ENCODE measurements around the gene NADSYN1. TPM values are rescaled to one million over a fixed set of nuclear protein-coding genes. Genes with fewer than 3 reads are reported as not detected.

The NADSYN1 gene
- total RNA-seq, 1 donor from 2014 or later = 87.9 TPM

- no peaks in the 10 kb centered on the region for H3K4me1 ChIP-seq (ENCODE audit: insufficient read depth, low read length)
- Mint-ChIP-seq H3K9me3 (ENCODE audit: unreplicated experiment) (peaks cover 6% of the 10 kb centered on the region), H3K4me1 (ENCODE audit: low read depth, unreplicated experiment) (no peaks in the 10 kb centered on the region), H3K27ac (ENCODE audit: unreplicated experiment) (no peak overlapping the region), H3K27me3 (ENCODE audit: low read depth, unreplicated experiment) (no peaks in the 10 kb centered on the region), H3K4me3 (ENCODE audit: unreplicated experiment) (no peak overlapping the region), H3K36me3 (ENCODE audit: low read depth, unreplicated experiment) (peaks cover 21% of the 10 kb centered on the region)
- no peak overlapping the region for H2AFZ ChIP-seq (ENCODE audit: low read depth, low read length)
- no peaks in the 10 kb centered on the region for H4K20me1 ChIP-seq (ENCODE audit: insufficient read depth, low read length)
- no peak overlapping the region for H3K9ac ChIP-seq (ENCODE audit: low read length)
- no peak overlapping the region for H3K27ac ChIP-seq (ENCODE audit: low read depth, low read length)
- TF ChIP-seq, protein P1, sequence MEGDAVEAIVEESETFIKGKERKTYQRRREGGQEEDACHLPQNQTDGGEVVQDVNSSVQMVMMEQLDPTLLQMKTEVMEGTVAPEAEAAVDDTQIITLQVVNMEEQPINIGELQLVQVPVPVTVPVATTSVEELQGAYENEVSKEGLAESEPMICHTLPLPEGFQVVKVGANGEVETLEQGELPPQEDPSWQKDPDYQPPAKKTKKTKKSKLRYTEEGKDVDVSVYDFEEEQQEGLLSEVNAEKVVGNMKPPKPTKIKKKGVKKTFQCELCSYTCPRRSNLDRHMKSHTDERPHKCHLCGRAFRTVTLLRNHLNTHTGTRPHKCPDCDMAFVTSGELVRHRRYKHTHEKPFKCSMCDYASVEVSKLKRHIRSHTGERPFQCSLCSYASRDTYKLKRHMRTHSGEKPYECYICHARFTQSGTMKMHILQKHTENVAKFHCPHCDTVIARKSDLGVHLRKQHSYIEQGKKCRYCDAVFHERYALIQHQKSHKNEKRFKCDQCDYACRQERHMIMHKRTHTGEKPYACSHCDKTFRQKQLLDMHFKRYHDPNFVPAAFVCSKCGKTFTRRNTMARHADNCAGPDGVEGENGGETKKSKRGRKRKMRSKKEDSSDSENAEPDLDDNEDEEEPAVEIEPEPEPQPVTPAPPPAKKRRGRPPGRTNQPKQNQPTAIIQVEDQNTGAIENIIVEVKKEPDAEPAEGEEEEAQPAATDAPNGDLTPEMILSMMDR (IDR thresholded peaks at IDR 0.05; ENCODE audit: insufficient read depth, low read depth, low read length) = no peak
- TF ChIP-seq EZH2 (IDR thresholded peaks at IDR 0.05; ENCODE audit: insufficient read depth, low read length) = no peak
- H3K36me3 ChIP-seq (ENCODE audit: insufficient read depth, low read length) = peaks cover 2% of the 10 kb centered on the region
- H3K27me3 ChIP-seq (ENCODE audit: insufficient read depth, low read length) = no peaks in the 10 kb centered on the region
- H3K4me3 ChIP-seq (ENCODE audit: insufficient read depth, low read depth, low read length) = no peak overlapping the region
- no peak for DNase-seq (ENCODE audit: low read depth)
- H3K4me2 ChIP-seq (ENCODE audit: low read length) = no peak overlapping the region
- no peaks in the 10 kb centered on the region for H3K79me2 ChIP-seq (ENCODE audit: insufficient read depth, low read length)
- no peak for FAIRE-seq
- no peaks in the 10 kb centered on the region for H3K9me3 ChIP-seq (ENCODE audit: insufficient read depth, low read depth, low read length)
Measured at GRCh38 chr11:71473793-71474080, 20.7 kb downstream of the NADSYN1 start.

- Histone ChIP-seq H3K27me3 (ENCODE audit: insufficient read depth, low read length) (no peaks in the 10 kb centered on the region), H3K4me1 (ENCODE audit: insufficient read depth, low read length) (no peaks in the 10 kb centered on the region), H3K79me2 (ENCODE audit: insufficient read depth, low read length) (no peaks in the 10 kb centered on the region), H3K4me2 (ENCODE audit: low read length) (no peak overlapping the region), H3K27ac (ENCODE audit: low read depth, low read length) (no peak overlapping the region), H2AFZ (ENCODE audit: low read depth, low read length) (no peak overlapping the region), H3K9ac (ENCODE audit: low read length) (no peak overlapping the region), H3K36me3 (ENCODE audit: insufficient read depth, low read length) (peaks cover 2% of the 10 kb centered on the region), H3K4me3 (ENCODE audit: insufficient read depth, low read depth, low read length) (no peak overlapping the region), H4K20me1 (ENCODE audit: insufficient read depth, low read length) (no peaks in the 10 kb centered on the region), H3K9me3 (ENCODE audit: insufficient read depth, low read depth, low read length) (no peaks in the 10 kb centered on the region)
- no peak overlapping the region for H3K4me3 Mint-ChIP-seq (ENCODE audit: unreplicated experiment)
- DNase-seq (ENCODE audit: low read depth) (no peak), FAIRE-seq (no peak)
- no peaks in the 10 kb centered on the region for H3K27me3 Mint-ChIP-seq (ENCODE audit: low read depth, unreplicated experiment)
- TF ChIP-seq, protein P1 (IDR thresholded peaks at IDR 0.05; ENCODE audit: insufficient read depth, low read depth, low read length) = no peak
- no peak for TF ChIP-seq EZH2 (IDR thresholded peaks at IDR 0.05; ENCODE audit: insufficient read depth, low read length)
- peaks cover 19% of the 10 kb centered on the region for H3K36me3 Mint-ChIP-seq (ENCODE audit: low read depth, unreplicated experiment)
- H3K27ac Mint-ChIP-seq (ENCODE audit: unreplicated experiment) = no peak overlapping the region
- no peaks in the 10 kb centered on the region for H3K4me1 Mint-ChIP-seq (ENCODE audit: low read depth, unreplicated experiment)
- peaks cover 3% of the 10 kb centered on the region for H3K9me3 Mint-ChIP-seq (ENCODE audit: unreplicated experiment)
Measured at GRCh38 chr11:71474141-71474770, 21.3 kb downstream of the NADSYN1 start.

- H3K36me3 Mint-ChIP-seq (ENCODE audit: low read depth, unreplicated experiment) = peaks cover 19% of the 10 kb centered on the region
- no peak for FAIRE-seq
- H3K36me3 ChIP-seq (ENCODE audit: insufficient read depth, low read length) = peaks cover 2% of the 10 kb centered on the region
Measured at GRCh38 chr11:71474771-71475483, 21.9 kb downstream of the NADSYN1 start.

More at GRCh38 chr11:71474771-71475483, 21.9 kb downstream of the NADSYN1 start:
- Histone ChIP-seq H3K27ac (ENCODE audit: low read depth, low read length) (no peak overlapping the region), H4K20me1 (ENCODE audit: insufficient read depth, low read length) (no peaks in the 10 kb centered on the region), H3K9me3 (ENCODE audit: insufficient read depth, low read depth, low read length) (no peaks in the 10 kb centered on the region), H3K4me1 (ENCODE audit: insufficient read depth, low read length) (no peaks in the 10 kb centered on the region), H3K9ac (ENCODE audit: low read length) (no peak overlapping the region), H3K27me3 (ENCODE audit: insufficient read depth, low read length) (no peaks in the 10 kb centered on the region), H3K79me2 (ENCODE audit: insufficient read depth, low read length) (no peaks in the 10 kb centered on the region), H2AFZ (ENCODE audit: low read depth, low read length) (no peak overlapping the region), H3K4me2 (ENCODE audit: low read length) (no peak overlapping the region), H3K4me3 (ENCODE audit: insufficient read depth, low read depth, low read length) (no peak overlapping the region)
- peaks cover 3% of the 10 kb centered on the region for H3K9me3 Mint-ChIP-seq (ENCODE audit: unreplicated experiment)
- no peak overlapping the region for H3K4me3 Mint-ChIP-seq (ENCODE audit: unreplicated experiment)
- DNase-seq (ENCODE audit: low read depth) = no peak
- TF ChIP-seq EZH2 (IDR thresholded peaks at IDR 0.05; ENCODE audit: insufficient read depth, low read length) = no peak
- TF ChIP-seq, protein P1 (IDR thresholded peaks at IDR 0.05; ENCODE audit: insufficient read depth, low read depth, low read length) = no peak
- H3K27ac Mint-ChIP-seq (ENCODE audit: unreplicated experiment) = no peak overlapping the region
- H3K4me1 Mint-ChIP-seq (ENCODE audit: low read depth, unreplicated experiment) = no peaks in the 10 kb centered on the region
- no peaks in the 10 kb centered on the region for H3K27me3 Mint-ChIP-seq (ENCODE audit: low read depth, unreplicated experiment)

Data from astrocyte (in vitro differentiated cells and primary cell).